Measurements from ENCODE around the gene ABCA1.

DNA sequence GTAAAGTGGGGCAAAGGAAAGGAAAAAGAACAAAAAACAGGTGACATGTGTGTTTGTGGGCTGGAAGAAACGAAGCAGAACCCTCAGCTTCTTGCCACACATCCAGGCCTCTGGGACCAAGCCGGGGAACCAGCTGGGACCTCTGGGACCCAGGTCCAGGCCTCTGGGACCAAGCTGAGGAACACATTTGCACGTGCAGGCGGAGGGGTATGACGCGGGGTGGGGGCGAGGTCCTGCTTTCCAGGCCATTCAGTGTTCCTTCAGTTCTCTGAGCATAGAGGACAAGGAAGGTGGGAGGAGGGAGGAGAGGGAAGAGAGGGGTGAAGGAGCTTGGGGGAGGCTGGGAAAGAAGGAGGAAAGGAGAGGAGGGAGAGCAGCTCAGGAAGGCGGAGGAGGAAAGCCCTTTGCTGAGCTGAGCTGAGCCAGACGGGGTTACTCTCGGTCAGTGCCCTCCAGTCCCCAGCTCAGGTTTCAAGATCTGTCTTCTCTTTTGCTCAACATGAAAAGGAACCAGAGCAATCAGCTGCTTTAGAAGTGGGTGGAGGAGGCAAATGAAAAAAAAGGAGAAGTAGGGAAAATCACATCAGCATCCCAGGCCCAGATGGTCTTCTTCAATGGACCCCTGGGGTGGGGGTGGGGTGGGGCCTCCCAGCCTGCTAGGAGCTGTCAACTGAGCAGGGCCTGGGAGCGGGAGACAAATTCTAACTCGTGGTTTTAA is 59.1 kb downstream of the ABCA1 start:
- TF ChIP-seq, protein P1, sequence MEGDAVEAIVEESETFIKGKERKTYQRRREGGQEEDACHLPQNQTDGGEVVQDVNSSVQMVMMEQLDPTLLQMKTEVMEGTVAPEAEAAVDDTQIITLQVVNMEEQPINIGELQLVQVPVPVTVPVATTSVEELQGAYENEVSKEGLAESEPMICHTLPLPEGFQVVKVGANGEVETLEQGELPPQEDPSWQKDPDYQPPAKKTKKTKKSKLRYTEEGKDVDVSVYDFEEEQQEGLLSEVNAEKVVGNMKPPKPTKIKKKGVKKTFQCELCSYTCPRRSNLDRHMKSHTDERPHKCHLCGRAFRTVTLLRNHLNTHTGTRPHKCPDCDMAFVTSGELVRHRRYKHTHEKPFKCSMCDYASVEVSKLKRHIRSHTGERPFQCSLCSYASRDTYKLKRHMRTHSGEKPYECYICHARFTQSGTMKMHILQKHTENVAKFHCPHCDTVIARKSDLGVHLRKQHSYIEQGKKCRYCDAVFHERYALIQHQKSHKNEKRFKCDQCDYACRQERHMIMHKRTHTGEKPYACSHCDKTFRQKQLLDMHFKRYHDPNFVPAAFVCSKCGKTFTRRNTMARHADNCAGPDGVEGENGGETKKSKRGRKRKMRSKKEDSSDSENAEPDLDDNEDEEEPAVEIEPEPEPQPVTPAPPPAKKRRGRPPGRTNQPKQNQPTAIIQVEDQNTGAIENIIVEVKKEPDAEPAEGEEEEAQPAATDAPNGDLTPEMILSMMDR (IDR thresholded peaks at IDR 0.05 in 4 of 5, conservative IDR thresholded peaks at IDR 0.05 in 1 of 5): no peak
- TF ChIP-seq POLR2A (IDR thresholded peaks at IDR 0.05): no peak
